Activated CD4-positive, alpha-beta T cell treated with anti-CD3 and anti-CD28 coated beads, Interleukin-2, Interleukin-6, amounts not matched to agents 100 ng/mL and 50 ng/mL, durations not matched to agents 16 hours and 8 hours (primary cell): Measurements from ENCODE around the gene UCK2.

ENCODE experiments used
- DNase-seq: peaks from one replicate; pipeline ENCODE4 v3.0.0-alpha.2; 2020

The UCK2 gene

GRCh38 chr1:165834881-165835280 is 7.5 kb downstream of the UCK2 start:
- DNase-seq = no peak

- DNase-seq = no peak
Measured at GRCh38 chr1:165836664-165837482, 9.5 kb downstream of the UCK2 start.

GRCh38 chr1:165837838-165838364 is 10.5 kb downstream of the UCK2 start:
- DNase-seq = no peak

GRCh38 chr1:165840423-165840822 is 13.0 kb downstream of the UCK2 start:
- no peak for DNase-seq

DNA sequence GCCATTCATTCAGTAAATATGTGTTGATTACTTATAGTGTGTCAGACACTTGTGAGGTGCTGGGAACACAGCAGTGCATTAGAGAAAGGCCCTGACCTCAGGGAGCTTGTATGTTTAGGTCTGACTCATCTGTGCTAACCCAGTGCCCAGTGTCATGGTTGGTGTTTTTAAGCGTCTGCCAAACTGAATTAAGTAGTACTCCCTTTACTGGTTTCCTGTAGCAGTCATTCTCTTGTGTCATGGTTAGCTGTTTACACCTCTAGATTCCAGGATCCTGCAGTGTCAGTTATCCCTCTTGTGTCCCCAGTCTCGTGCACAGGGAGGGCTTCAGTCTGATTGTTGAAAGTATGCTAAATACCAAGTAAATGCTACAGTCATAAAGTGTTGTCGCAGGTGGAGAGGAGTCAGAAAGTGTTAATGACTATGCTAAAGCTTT is 14.2 kb downstream of the UCK2 start:
- DNase-seq = peak; percentile 61

GRCh38 chr1:165842023-165842670 is 14.7 kb downstream of the UCK2 start:
- DNase-seq = no peak

GRCh38 chr1:165842671-165843129 is 15.3 kb downstream of the UCK2 start:
- peak; percentile 72 for DNase-seq

GRCh38 chr1:165843304-165843703 is 15.9 kb downstream of the UCK2 start:
- no peak for DNase-seq

DNA sequence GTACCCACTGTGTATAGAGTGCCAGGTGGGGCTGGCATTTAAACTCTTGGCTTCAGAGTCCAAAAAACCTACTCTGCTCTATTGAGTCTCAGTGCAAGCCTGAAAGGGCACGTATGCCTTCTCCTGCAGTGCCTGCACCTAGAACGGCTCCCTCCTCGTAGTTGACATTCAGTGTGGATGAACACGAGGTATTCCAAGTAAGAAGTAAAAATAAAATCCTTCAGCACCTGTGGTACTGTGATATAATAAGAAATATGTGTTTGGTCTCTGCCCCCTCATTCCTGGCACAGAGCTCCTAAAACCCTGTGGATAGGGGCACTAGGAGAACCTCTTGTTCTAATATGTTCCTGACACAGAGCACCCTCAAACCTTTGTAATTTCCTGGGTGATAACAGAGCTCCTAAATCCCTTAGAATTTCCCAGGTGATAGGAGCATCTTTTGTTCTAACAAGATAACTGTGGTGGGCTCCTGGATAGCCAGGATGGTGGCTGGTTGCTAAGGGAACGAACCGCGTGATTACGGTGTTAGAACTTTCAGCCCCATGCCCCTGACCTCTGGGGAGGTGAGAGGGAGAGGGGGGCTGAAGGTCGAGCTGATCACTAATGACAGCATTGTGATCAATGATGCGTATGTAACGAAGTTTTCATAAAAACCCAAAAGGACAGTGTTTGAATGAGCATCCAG is 16.8 kb downstream of the UCK2 start:
- no peak for DNase-seq

DNA sequence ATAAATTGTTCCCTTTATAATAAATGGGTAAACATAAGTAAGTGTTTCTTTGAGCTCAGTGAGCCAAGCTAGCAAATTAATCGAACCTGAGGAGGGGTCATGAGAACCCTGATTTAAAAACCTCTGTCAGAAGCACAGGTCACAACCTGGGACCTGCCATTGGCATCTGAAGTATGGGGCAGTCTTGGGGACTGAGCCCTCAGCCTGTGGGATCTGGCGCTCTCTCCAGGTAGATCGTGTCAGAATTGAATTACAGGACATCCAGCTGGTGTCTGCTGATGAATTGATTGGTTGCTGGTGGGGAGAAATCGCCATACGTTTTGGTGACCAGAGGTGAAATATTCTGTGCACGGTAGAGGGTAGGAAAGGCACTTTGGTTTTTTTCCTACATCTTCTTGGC is 17.5 kb downstream of the UCK2 start:
- DNase-seq = no peak

GRCh38 chr1:165845569-165845968 is 18.2 kb downstream of the UCK2 start:
- no peak for DNase-seq

DNA sequence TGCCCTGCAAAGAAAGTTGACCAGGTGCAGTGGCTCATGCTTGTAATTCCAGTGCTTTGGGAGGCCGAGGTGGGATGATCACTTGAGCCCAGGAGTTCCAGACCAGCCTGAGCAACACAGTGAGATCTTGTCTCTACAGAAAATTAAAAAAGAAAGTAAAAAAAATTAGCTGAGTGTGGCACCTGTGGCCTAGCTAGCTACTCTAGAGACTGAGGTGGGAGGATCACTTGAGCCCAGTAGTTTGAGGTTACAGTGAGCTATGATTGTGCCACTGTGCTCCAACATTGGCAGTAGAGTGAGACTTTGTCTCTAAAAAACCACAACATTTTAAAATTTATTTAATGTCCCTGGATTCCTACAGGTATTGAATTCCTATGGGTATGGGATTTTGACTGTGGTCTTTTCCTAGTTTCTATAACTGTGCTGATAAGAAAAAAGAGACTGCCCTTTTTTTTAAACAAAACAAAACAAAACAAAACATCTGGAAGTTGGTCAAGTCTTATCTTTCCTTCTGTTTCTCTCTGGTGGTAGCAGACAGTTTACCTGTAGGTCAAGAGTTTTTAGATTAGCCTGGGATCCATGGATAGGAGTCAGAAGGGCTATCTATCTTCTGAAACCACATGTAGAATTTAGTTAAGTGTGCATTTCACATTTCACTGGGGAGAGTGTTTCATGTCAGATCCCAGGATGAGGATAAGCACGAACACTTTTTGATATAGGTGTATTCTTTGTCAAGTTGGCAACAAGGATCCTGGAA is 18.8 kb downstream of the UCK2 start:
- DNase-seq = no peak

DNA sequence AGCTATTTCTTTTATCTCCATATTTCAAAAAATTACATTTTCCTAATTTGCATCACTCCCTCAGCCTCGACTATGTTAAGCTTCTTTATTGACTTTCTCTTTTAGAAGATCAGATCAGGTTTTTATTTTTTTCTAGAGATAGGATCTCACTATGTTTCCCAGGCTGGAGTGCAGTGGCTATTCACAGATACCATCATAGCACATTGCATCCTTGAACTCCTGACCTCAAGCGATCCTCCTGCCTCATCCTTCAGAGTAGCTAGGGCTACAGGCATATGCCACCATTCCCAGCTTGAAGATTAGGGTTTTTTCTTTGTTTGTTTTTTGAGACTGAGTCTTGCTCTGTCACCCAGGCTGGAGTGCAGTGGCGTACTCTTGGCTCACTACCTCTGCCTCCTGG is 20.1 kb downstream of the UCK2 start:
- no peak for DNase-seq

- no peak for DNase-seq
Measured at GRCh38 chr1:165849353-165850133, 22.1 kb downstream of the UCK2 start.

GRCh38 chr1:165851034-165851658 is 23.7 kb downstream of the UCK2 start:
- DNase-seq = peak; percentile 52

GRCh38 chr1:165852871-165853270 is 25.5 kb downstream of the UCK2 start:
- no peak for DNase-seq

GRCh38 chr1:165853528-165854075 is 26.2 kb downstream of the UCK2 start:
- no peak for DNase-seq

DNA sequence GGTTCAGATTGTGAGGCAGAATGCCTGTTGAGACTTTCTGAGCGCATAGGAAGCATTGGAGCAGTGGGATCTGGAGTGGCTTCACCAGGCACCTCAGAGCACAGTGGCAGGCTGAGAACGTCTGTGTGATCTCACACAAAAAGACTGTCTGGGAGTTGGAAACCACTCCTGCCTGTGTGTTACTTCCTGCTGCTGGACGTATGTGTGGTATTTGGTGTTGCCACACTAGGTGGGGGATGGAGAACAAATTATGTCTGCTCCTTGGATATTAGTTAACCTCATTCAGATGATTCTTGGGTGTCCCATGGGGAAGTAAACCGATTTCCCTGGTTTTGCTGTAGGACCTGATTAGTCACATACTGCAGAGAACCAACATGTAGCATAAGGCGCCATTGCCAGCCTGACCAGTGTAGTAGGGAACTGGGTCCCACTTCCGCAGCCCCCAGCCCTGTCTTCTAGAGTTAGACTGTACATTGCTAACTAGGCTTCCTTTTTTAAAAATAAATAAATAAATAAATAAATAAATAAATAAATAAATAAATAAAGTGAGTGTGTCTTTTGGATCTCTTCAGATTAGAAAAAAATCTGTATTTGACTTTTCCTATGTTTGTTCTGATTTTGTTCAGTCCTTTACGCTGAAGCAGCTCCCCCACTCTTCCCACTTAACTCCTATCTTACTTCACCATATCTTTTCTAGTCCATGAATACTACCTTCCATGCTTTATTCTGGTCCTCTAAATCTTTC is 26.9 kb downstream of the UCK2 start:
- DNase-seq = peak; percentile 32

DNA sequence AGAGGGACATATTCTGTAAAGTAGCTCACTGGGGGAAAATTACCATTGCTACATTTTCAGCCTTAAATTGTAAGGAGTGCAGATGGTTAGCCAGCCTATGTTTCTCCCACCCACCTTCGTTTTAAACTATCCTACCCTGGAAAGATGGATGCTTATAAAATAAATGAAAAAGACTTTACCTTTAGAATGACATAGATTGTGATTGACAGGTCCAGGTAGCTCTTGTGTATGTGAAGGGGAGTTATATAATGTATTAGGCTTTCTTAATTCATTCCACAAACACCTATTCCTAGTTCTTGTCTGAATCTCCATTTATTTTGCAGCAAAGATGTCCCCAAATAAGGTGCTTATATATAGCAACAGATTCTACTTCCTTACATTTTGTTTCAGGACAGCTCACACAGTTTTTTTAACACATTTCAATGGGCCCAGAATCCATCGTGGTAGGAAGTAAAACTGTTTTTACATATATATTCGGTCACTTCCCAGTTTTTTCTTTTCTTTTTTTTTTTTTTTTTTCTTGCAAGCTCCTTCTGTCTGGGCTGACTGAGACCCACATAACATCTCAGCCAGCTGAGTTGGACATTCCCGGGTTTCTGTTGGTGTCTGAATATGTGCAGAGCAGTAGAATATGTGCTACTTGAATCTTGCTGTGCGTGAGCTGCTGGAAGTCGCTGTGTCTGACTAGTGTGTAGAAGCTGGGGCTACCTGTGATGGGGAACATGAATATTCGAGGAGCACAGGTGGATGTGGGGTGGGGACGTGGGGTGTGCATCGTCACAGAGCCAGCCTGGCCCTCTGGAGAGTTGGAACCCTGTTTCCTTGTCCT is 27.8 kb downstream of the UCK2 start:
- DNase-seq = no peak
